DOHH2 (cell line): ENCODE results near the gene CLIP2.

Experiments
- H3F3A ChIP-seq: fragments of 200-600 bp; sonication (generic), shearing (Covaris generic); 2 replicates; pipeline ENCODE4 v1.6.0; 2016; ENCODE audit warnings: antibody characterized with exemption, mild to moderate bottlenecking; ENCODE audit not compliant: control insufficient read depth, insufficient read depth
- H3K27ac ChIP-seq: fragments of 200-600 bp; sonication (generic); 2 replicates; pipeline ENCODE4 v1.5.1; 2014; ENCODE audit warnings: low read depth, mild to moderate bottlenecking, low read length, moderate library complexity
- H3K27me3 ChIP-seq: fragments of 200-600 bp; sonication (generic); 2 replicates; pipeline ENCODE4 v1.6.1; 2014; ENCODE audit warnings: mild to moderate bottlenecking, low read length, mixed read lengths; ENCODE audit not compliant: control insufficient read depth
- H3K36me3 ChIP-seq: fragments of 200-600 bp; sonication (generic); 2 replicates; pipeline ENCODE4 v1.6.1; 2014; ENCODE audit warnings: mild to moderate bottlenecking, low read length, moderate library complexity, mixed read lengths; ENCODE audit not compliant: control insufficient read depth
- H3K4me1 ChIP-seq: fragments of 200-600 bp; sonication (generic); 2 replicates; pipeline ENCODE4 v1.6.1; 2014; ENCODE audit warnings: mild to moderate bottlenecking, low read length, mixed read lengths; ENCODE audit not compliant: control insufficient read depth
- H3K4me2 ChIP-seq: fragments of 200-600 bp; sonication (generic); 2 replicates; pipeline ENCODE4 v1.6.0; 2014; ENCODE audit warnings: mild to moderate bottlenecking, low read length, moderate library complexity
- H3K4me3 ChIP-seq: fragments of 200-600 bp; sonication (generic); 2 replicates; pipeline ENCODE4 v1.5.1; 2014; ENCODE audit warnings: mild to moderate bottlenecking, low read length, mixed read lengths
- H3K79me2 ChIP-seq: fragments of 200-600 bp; sonication (generic); 2 replicates; pipeline ENCODE4 v1.6.1; 2014; ENCODE audit warnings: mild to moderate bottlenecking, low read length, mixed read lengths; ENCODE audit not compliant: control insufficient read depth
- H3K9me2 ChIP-seq: fragments of 200-600 bp; sonication (generic); replicated peaks from 2 replicates; pipeline ENCODE4 v1.6.1; 2014; ENCODE audit warnings: mild to moderate bottlenecking, low read length, mixed read lengths; ENCODE audit not compliant: control insufficient read depth
- H3K9me3 ChIP-seq: fragments of 200-600 bp; sonication (generic); 2 replicates; pipeline ENCODE4 v1.6.1; 2014; ENCODE audit warnings: antibody characterized with exemption, low read length, mixed read lengths; ENCODE audit not compliant: control insufficient read depth, insufficient read depth
- H4K20me1 ChIP-seq: fragments of 200-600 bp; sonication (generic); 2 replicates; pipeline ENCODE4 v1.6.0; 2014; ENCODE audit warnings: low read depth, mild to moderate bottlenecking, antibody characterized with exemption, low read length, moderate library complexity; ENCODE audit not compliant: control insufficient read depth, insufficient read depth
- CTCF ChIP-seq: fragments of 200-600 bp; sonication (generic); IDR thresholded peaks from one replicate; pipeline ENCODE4 v1.5.1; 2014; ENCODE audit warnings: antibody characterized with exemption, mild to moderate bottlenecking, low read depth, low read length; ENCODE audit not compliant: poor library complexity, severe bottlenecking
- EZH2phosphoT487 ChIP-seq: fragments of 200-600 bp; sonication (generic); IDR thresholded peaks from 2 replicates; pipeline ENCODE4 v1.6.1; 2017; ENCODE audit warnings: borderline replicate concordance, mild to moderate bottlenecking, antibody characterized with exemption, low read length, moderate library complexity, mixed read lengths

The CLIP2 gene

GRCh38 chr7:74292757-74293576 lies 3.8 kb downstream of the CLIP2 start:
- Histone ChIP-seq H3K27me3 (peaks cover 11% of the 10 kb centered on the region), H3K4me1 (peaks cover 36% of the 10 kb centered on the region), H3K4me2 (no peak overlapping the region), H3K9me2 (no peaks in the 10 kb centered on the region), H3K36me3 (no peaks in the 10 kb centered on the region), H3F3A (peaks cover 4% of the 10 kb centered on the region), H3K4me3 (no peak overlapping the region), H3K79me2 (peaks cover 52% of the 10 kb centered on the region), H4K20me1 (peaks cover 15% of the 10 kb centered on the region; the same call in 1 of the 2 replicates), H3K9me3 (no peaks in the 10 kb centered on the region), H3K27ac (no peak overlapping the region)
- TF ChIP-seq CTCF: no peak
- no peak for TF ChIP-seq EZH2phosphoT487

GRCh38 chr7:74293577-74293908 lies 4.3 kb downstream of the CLIP2 start:
- H3K9me3 ChIP-seq: no peaks in the 10 kb centered on the region
- no peaks in the 10 kb centered on the region for H3K9me2 ChIP-seq
- TF ChIP-seq CTCF (no peak), EZH2phosphoT487 (no peak)
- peaks cover 30% of the 10 kb centered on the region for H3K4me1 ChIP-seq
- no peak overlapping the region for H3K4me2 ChIP-seq
- no peak overlapping the region for H3K4me3 ChIP-seq
- peaks cover 52% of the 10 kb centered on the region for H3K79me2 ChIP-seq
- H3K27me3 ChIP-seq: peaks cover 11% of the 10 kb centered on the region
- H3K27ac ChIP-seq: no peak overlapping the region
- peaks cover 4% of the 10 kb centered on the region for H3F3A ChIP-seq
- no peaks in the 10 kb centered on the region for H3K36me3 ChIP-seq
- H4K20me1 ChIP-seq: peaks cover 15% of the 10 kb centered on the region; the same call in 1 of the 2 replicates

- Histone ChIP-seq H3K9me2 (no peaks in the 10 kb centered on the region), H3K4me2 (no peak overlapping the region), H3K27ac (no peak overlapping the region), H3K27me3 (peaks cover 11% of the 10 kb centered on the region), H3K4me3 (no peak overlapping the region), H3K9me3 (no peaks in the 10 kb centered on the region), H3F3A (peaks cover 4% of the 10 kb centered on the region), H3K4me1 (peaks cover 24% of the 10 kb centered on the region), H4K20me1 (peaks cover 15% of the 10 kb centered on the region; the same call in 1 of the 2 replicates), H3K79me2 (peaks cover 55% of the 10 kb centered on the region), H3K36me3 (no peaks in the 10 kb centered on the region)
- no peak for TF ChIP-seq CTCF
Observed at GRCh38 chr7:74294191-74294998, 5.2 kb downstream of the CLIP2 start.
